H1 (cell line): ENCODE results near the gene DNAJB8. TPM values are rescaled to one million over a fixed set of nuclear protein-coding genes. Genes with fewer than 3 reads are reported as not detected.

Experiments
- CTCF ChIA-PET: fragments of 300-600 bp; sonication (Branson Sonifier 250); formaldehyde crosslinking; loops from one replicate; lab custom pipeline; 2021; ENCODE audit not compliant: partially characterized antibody; lab: Charles Lee
- POLR2A ChIA-PET: fragments of 300-600 bp; sonication (Branson Sonifier 250); formaldehyde crosslinking; loops from one replicate; lab custom pipeline; 2021; ENCODE audit warnings: inconsistent platforms; ENCODE audit not compliant: partially characterized antibody; lab: Charles Lee
- DNase-seq, 2 experiments: peaks; one replicate each; pipeline versions ENCODE4 v3.0.0 to v3.0.0-alpha.2; 2010 to 2022; ENCODE audit warnings: low spot score in 2 of 2, low read depth in 1 of 2, mixed read lengths in 1 of 2
- FAIRE-seq: peaks from 2 replicates; lab custom pipeline; 2011; peaks lifted over from hg19 to GRCh38; lab: Jason Lieb, UNC
- H2AFZ ChIP-seq: 2 replicates; pipeline ENCODE4 v1.8.1; 2012; ENCODE audit warnings: low read length, inconsistent platforms
- H2AK5ac ChIP-seq: 2 replicates; pipeline ENCODE4 v1.6.1; 2013; ENCODE audit warnings: low read depth, low read length
- H2BK120ac ChIP-seq: replicated peaks from 2 replicates; pipeline ENCODE3; 2013; ENCODE audit warnings: low read depth, low read length, inconsistent platforms
- H2BK12ac ChIP-seq: 2 replicates; pipeline ENCODE4 v1.6.1; 2013; ENCODE audit warnings: low read depth, low read length
- H2BK15ac ChIP-seq: 2 replicates; pipeline ENCODE4 v1.6.1; 2013; ENCODE audit warnings: low read length
- H2BK20ac ChIP-seq: 2 replicates; pipeline ENCODE4 v1.6.1; 2013; ENCODE audit warnings: low read length
- H2BK5ac ChIP-seq: 2 replicates; pipeline ENCODE4 v1.6.1; 2013; ENCODE audit warnings: low read depth, low read length
- H3K14ac ChIP-seq: 2 replicates; pipeline ENCODE4 v1.6.1; 2013; ENCODE audit warnings: inconsistent platforms; ENCODE audit not compliant: insufficient read length
- H3K18ac ChIP-seq: 2 replicates; pipeline ENCODE4 v1.6.1; 2013; ENCODE audit warnings: low read length; ENCODE audit errors: extremely low read depth
- H3K23ac ChIP-seq: 2 replicates; pipeline ENCODE4 v1.6.1; 2013; ENCODE audit warnings: inconsistent platforms; ENCODE audit not compliant: insufficient read length
- H3K23me2 ChIP-seq: 2 replicates; pipeline ENCODE4 v1.6.1; 2013; ENCODE audit warnings: low read depth, low read length
- H3K27ac ChIP-seq: 2 replicates; pipeline ENCODE4 v1.6.1; 2011; ENCODE audit warnings: low read depth, low read length, inconsistent platforms
- H3K27me3 ChIP-seq, 4 experiments: replicated peaks in 1 of 4; 1 replicate in 1 of 4; 2 replicates in 3 of 4; pipeline versions ENCODE4 v1.6.1 to v1.8.1; 2011 to 2013; ENCODE audit warnings: low read length in 3 of 4, mild to moderate bottlenecking in 3 of 4, inconsistent platforms in 2 of 4, mixed read lengths in 2 of 4, moderate library complexity in 1 of 4; ENCODE audit not compliant: control insufficient read depth in 3 of 4, insufficient read depth in 3 of 4; ENCODE audit errors: extremely low read depth in 1 of 4
- H3K36me3 ChIP-seq, 4 experiments: 2 replicates each; pipeline versions ENCODE4 v1.6.1 to v1.8.1; 2011 to 2013; ENCODE audit warnings: mild to moderate bottlenecking in 4 of 4, low read length in 3 of 4, moderate library complexity in 2 of 4, control low read depth in 1 of 4, inconsistent platforms in 1 of 4; ENCODE audit not compliant: insufficient read depth in 4 of 4, control insufficient read depth in 2 of 4
- H3K4ac ChIP-seq: replicated peaks from 2 replicates; pipeline ENCODE3; 2013; ENCODE audit warnings: low read length, low read depth, mixed read lengths, inconsistent platforms; ENCODE audit not compliant: insufficient read length
- H3K4me1 ChIP-seq, 4 experiments: replicated peaks in 1 of 4; 1 replicate in 1 of 4; 2 replicates in 3 of 4; pipeline versions ENCODE4 v1.6.1 to v1.8.1; 2011 to 2013; ENCODE audit warnings: low read length in 3 of 4, inconsistent platforms in 2 of 4, mixed read lengths in 1 of 4; ENCODE audit not compliant: insufficient read depth in 4 of 4, control insufficient read depth in 3 of 4
- H3K4me2 ChIP-seq, 2 experiments: 2 replicates each; pipeline versions ENCODE4 v1.6.1 to v1.8.1; 2011 to 2013; ENCODE audit warnings: low read depth in 2 of 2, low read length in 2 of 2, control low read depth in 1 of 2, inconsistent platforms in 1 of 2, mild to moderate bottlenecking in 1 of 2; ENCODE audit not compliant: insufficient read depth in 1 of 2
- H3K4me3 ChIP-seq, 4 experiments: fragments of 200-600, 300-600 bp in 1 of 4; sonication (generic), shearing (Covaris generic), sonication (Bioruptor Twin) in 1 of 4; 2 replicates each; pipeline versions ENCODE4 v1.5.1 to v1.8.1; 2011 to 2016; ENCODE audit warnings: low read length in 4 of 4, low read depth in 3 of 4, control low read depth in 2 of 4, inconsistent platforms in 2 of 4, mild to moderate bottlenecking in 2 of 4, mixed read lengths in 1 of 4, moderate library complexity in 1 of 4; ENCODE audit not compliant: insufficient read depth in 2 of 4; ENCODE audit errors: extremely low read depth in 1 of 4
- H3K56ac ChIP-seq: replicated peaks from 2 replicates; pipeline ENCODE3; 2013; ENCODE audit warnings: low read depth, mild to moderate bottlenecking, mixed read lengths, low read length, inconsistent platforms; ENCODE audit not compliant: insufficient read length
- H3K79me1 ChIP-seq: 2 replicates; pipeline ENCODE4 v1.6.1; 2013; ENCODE audit warnings: low read depth, low read length, control low read depth
- H3K79me2 ChIP-seq, 2 experiments: 2 replicates each; pipeline versions ENCODE4 v1.6.1 to v1.8.1; 2012 to 2013; ENCODE audit warnings: low read length in 2 of 2, mild to moderate bottlenecking in 2 of 2, inconsistent platforms in 1 of 2; ENCODE audit not compliant: insufficient read depth in 2 of 2, control insufficient read depth in 1 of 2
- H3K9ac ChIP-seq, 4 experiments: replicated peaks in 1 of 4; 1 replicate in 1 of 4; 2 replicates in 3 of 4; pipeline versions ENCODE4 v1.6.1 to v1.8.1; 2011 to 2013; ENCODE audit warnings: low read depth in 3 of 4, low read length in 3 of 4, control low read depth in 2 of 4, mild to moderate bottlenecking in 2 of 4, moderate library complexity in 2 of 4, inconsistent platforms in 1 of 4; ENCODE audit errors: extremely low read depth in 1 of 4
- H3K9me3 ChIP-seq, 2 experiments: 2 replicates each; pipeline versions ENCODE4 v1.6.1 to v1.8.1; 2012 to 2013; ENCODE audit warnings: mild to moderate bottlenecking in 2 of 2, moderate library complexity in 2 of 2, control low read depth in 1 of 2, inconsistent platforms in 1 of 2, low read depth in 1 of 2, low read length in 1 of 2, mixed read lengths in 1 of 2; ENCODE audit not compliant: insufficient read depth in 2 of 2
- H4K20me1 ChIP-seq, 2 experiments: replicated peaks in 1 of 2; 2 replicates each; pipeline versions ENCODE3 to v1.8.1; 2011 to 2013; ENCODE audit warnings: inconsistent platforms in 2 of 2, low read length in 2 of 2, mild to moderate bottlenecking in 1 of 2; ENCODE audit not compliant: insufficient read depth in 2 of 2, control insufficient read depth in 1 of 2
- H4K5ac ChIP-seq: 2 replicates; pipeline ENCODE4 v1.6.1; 2013; ENCODE audit warnings: low read length, low read depth, mixed read lengths, inconsistent platforms; ENCODE audit not compliant: insufficient read length
- H4K8ac ChIP-seq: 2 replicates; pipeline ENCODE4 v1.8.0; 2013; ENCODE audit warnings: mild to moderate bottlenecking, moderate library complexity, low read length, inconsistent platforms; ENCODE audit not compliant: insufficient read depth; ENCODE audit errors: extremely low read depth
- H4K91ac ChIP-seq: replicated peaks from 2 replicates; pipeline ENCODE3; 2013; ENCODE audit warnings: low read length, mixed read lengths, inconsistent platforms; ENCODE audit not compliant: insufficient read length
- ASH2L ChIP-seq: fragments of 200-600, 300-600 bp; sonication (generic); IDR thresholded peaks from one replicate; pipeline ENCODE4 v1.7.1; 2017; ENCODE audit warnings: low read length
- ATF3 ChIP-seq: IDR thresholded peaks from 2 replicates; pipeline ENCODE4 v1.6.1; 2011; ENCODE audit warnings: low read depth, mild to moderate bottlenecking, low read length; ENCODE audit not compliant: insufficient read depth
- BRCA1 ChIP-seq: IDR thresholded peaks from 2 replicates; pipeline ENCODE4 v1.6.1; 2012; ENCODE audit warnings: low read depth, low read length, improper control_type of control experiment
- CBX5 ChIP-seq: fragments of 300-800, 300-1000 bp; sonication (generic); IDR thresholded peaks from 2 replicates; pipeline ENCODE4 v1.7.1; 2016; ENCODE audit warnings: antibody characterized with exemption, low read length, low read depth
- CTCF ChIP-seq, 3 experiments: IDR thresholded peaks; 1 replicate in 2 of 3; 2 replicates in 1 of 3; pipeline versions ENCODE4 v1.5.1 to v1.6.1; 2011; ENCODE audit warnings: low read length in 3 of 3, mild to moderate bottlenecking in 3 of 3, inconsistent platforms in 2 of 3, low read depth in 1 of 3, moderate library complexity in 1 of 3; ENCODE audit not compliant: insufficient read depth in 1 of 3; ENCODE audit errors: control extremely low read depth in 1 of 3
- KDM1A ChIP-seq: fragments of 200-600, 300-600 bp; sonication (generic); IDR thresholded peaks from 2 replicates; pipeline ENCODE4 v1.7.1; 2016; ENCODE audit warnings: mild to moderate bottlenecking, low read length, borderline replicate concordance
- KDM4A ChIP-seq: IDR thresholded peaks from one replicate; pipeline ENCODE4 v1.7.1; 2012; ENCODE audit warnings: low read depth, mild to moderate bottlenecking, moderate library complexity, low read length, inconsistent platforms; ENCODE audit not compliant: severe bottlenecking
- MAFK ChIP-seq: IDR thresholded peaks from 2 replicates; pipeline ENCODE4 v1.6.1; 2012; ENCODE audit warnings: low read depth, mild to moderate bottlenecking, improper control_type of control experiment, low read length
- RFX5 ChIP-seq: IDR thresholded peaks from 2 replicates; pipeline ENCODE4 v1.6.1; 2011; ENCODE audit warnings: low read depth, low read length, improper control_type of control experiment, borderline replicate concordance
- SP4 ChIP-seq: IDR thresholded peaks from 2 replicates; pipeline ENCODE4 v1.6.1; 2012; ENCODE audit warnings: low read length, inconsistent platforms
- TBP ChIP-seq: IDR thresholded peaks from 2 replicates; pipeline ENCODE4 v1.6.1; 2011; ENCODE audit warnings: low read depth, low read length, improper control_type of control experiment
- WGBS, 2 experiments: shearing (Covaris generic) in 1 of 2; methylation state at CpG; one replicate each; pipeline versions ENCODE4 v1.1.6 to v1.1.7; 2013 to 2015; ENCODE audit warnings: low lambda C conversion rate in 2 of 2, mixed read lengths in 2 of 2, inconsistent platforms in 1 of 2, low coverage in 1 of 2, missing lambda C conversion rate in 1 of 2; ENCODE audit not compliant: insufficient replicate concordance in 2 of 2, insufficient coverage in 1 of 2, insufficient read length in 1 of 2; ENCODE audit errors: extremely low coverage in 1 of 2, missing lambda C conversion rate in 1 of 2; 5-methylcytosine and 5-hydroxymethylcytosine counted together
- polyA plus RNA-seq, 7 experiments: library from polyadenylated mRNA; depleted of rRNA in 3 of 7; stranded (reverse) in 5 of 7; unstranded in 2 of 7; fragments of >200 nt in 5 of 7; fragments of 200-250 nt in 2 of 7; gene quantifications; 1 replicate in 5 of 7; 2 replicates in 1 of 7; 4 replicates in 1 of 7; pipeline versions ENCODE4 v1.2.1 to v1.2.3, GENCODE V29; 2011 to 2013; ENCODE audit warnings: missing spikeins in 2 of 7, mixed read lengths in 2 of 7
- total RNA-seq: library from RNA; stranded (reverse); fragmentation: NEBNext Ultra II Directional; extraction: Animal tissue kit (Norgen Biotek cat#: 25700); gene quantifications from 2 replicates; pipeline ENCODE4 v1.2.1, GENCODE V29; 2021

The DNAJB8 gene
- total and polyA plus RNA-seq, 2 of the 8 experiments (the other 6 are each of a cell fraction or from before 2014, with no cell fraction given): not detected

GRCh38 chr3:128449111-128449638, 17.5 kb downstream of the DNAJB8 start:
- Histone ChIP-seq H3K79me2 (no peaks in the 10 kb centered on the region), H3K56ac (no peak overlapping the region), H2BK5ac (no peak overlapping the region), H3K4me2 (no peak overlapping the region), H3K18ac (no peak overlapping the region), H3K4me1 (no peaks in the 10 kb centered on the region), H3K14ac (no peak overlapping the region), H3K79me1 (no peaks in the 10 kb centered on the region; the same call in 1 of the 2 replicates), H3K23me2 (peaks cover 11% of the 10 kb centered on the region; the same call in 1 of the 2 replicates), H3K4me3 (no peak overlapping the region), H2AFZ (no peak overlapping the region), H2BK15ac (no peak overlapping the region), H2BK120ac (no peak overlapping the region), H2BK20ac (no peak overlapping the region), H3K27me3 (peaks cover 0 to 2% (median 0%) of the 10 kb centered on the region in 4 experiments; a peak in 3 of 7 replicates), H3K36me3 (no peaks in the 10 kb centered on the region), H4K8ac (no peak overlapping the region), H3K27ac (no peak overlapping the region), H3K9me3 (no peaks in the 10 kb centered on the region), H2AK5ac (no peak overlapping the region), H3K23ac (no peak overlapping the region), H4K91ac (no peak overlapping the region), H3K9ac (no peak overlapping the region), H3K4ac (no peak overlapping the region), H4K5ac (no peak overlapping the region), H4K20me1 (peaks cover 0 to 7% of the 10 kb centered on the region in 2 experiments), H2BK12ac (no peak overlapping the region)
- FAIRE-seq (no peak), DNase-seq (no peak)
- WGBS, 2 experiments: 81% methylated on average over 6 of the region's 6 CpGs; no CpG with 5 or more reads in 1 of the 2 experiments
- ChIA-PET POLR2A (interaction anchor here (1.5 kb wide), 1 partner anchor 14 kb away, joined by 4 read pairs; no protein-coding TSS in a partner anchor), CTCF (interaction anchor here (0.6 to 4.0 kb wide), 5 partner anchors 9 to 623 kb away, joined by 3 to 28 read pairs (median 4); no protein-coding TSS in a partner anchor)
- TF ChIP-seq CBX5 (no peak), ATF3 (no peak), KDM1A (no peak), MAFK (no peak), KDM4A (no peak), ASH2L (no peak), CTCF (IDR thresholded peaks at IDR 0.05; ENCODE audit: control extremely low read depth in 1 of 3, insufficient read depth in 1 of 3, low read depth in 1 of 3, low read length in 3 of 3) (no peak), SP4 (no peak), TBP (no peak), RFX5 (no peak), BRCA1 (no peak)
